Peyer's patch (tissue), 4 donors: ENCODE measurements around the gene GCN1. TPM values are rescaled to one million over a fixed set of nuclear protein-coding genes. Genes with fewer than 3 reads are reported as not detected.

Experiments
- DNase-seq, 3 donors: peaks; one replicate each; pipeline ENCODE4 v3.0.0-alpha.2; 2017 to 2019
- H3K27ac ChIP-seq, 4 donors: fragments of 200-600 bp; sonication (generic); one replicate each; pipeline ENCODE4 v1.5.1; 2016 to 2019
- H3K27me3 ChIP-seq, 2 donors: fragments of 200-600 bp; sonication (generic); one replicate each; pipeline ENCODE4 v1.5.1; 2019
- H3K36me3 ChIP-seq, 3 donors: fragments of 200-600 bp; sonication (generic); one replicate each; pipeline ENCODE4 v1.5.1; 2016 to 2019
- H3K4me1 ChIP-seq, 4 donors: fragments of 200-600 bp; sonication (generic); one replicate each; pipeline ENCODE4 v1.5.1; 2016 to 2019
- H3K4me3 ChIP-seq, 4 donors: fragments of 200-600 bp; sonication (generic); 1 replicate in 3 of 4; 2 replicates in 1 of 4; pipeline ENCODE4 v1.5.1; 2016 to 2019; ENCODE audit warnings: mild to moderate bottlenecking in 1 of 4
- H3K9me3 ChIP-seq, 4 donors: fragments of 200-600 bp; sonication (generic); one replicate each; pipeline ENCODE4 v1.5.1; 2016 to 2019; ENCODE audit warnings: mild to moderate bottlenecking in 1 of 4
- POLR2A ChIP-seq, 2 donors: fragments of 450-650 bp; IDR thresholded peaks; one replicate each; pipeline ENCODE4 v1.5.1; 2017; ENCODE audit warnings: antibody characterized with exemption in 2 of 2, mild to moderate bottlenecking in 2 of 2, moderate library complexity in 2 of 2
- total RNA-seq, 4 donors: library from RNA; depleted of rRNA; stranded (reverse); fragments of >200 nt; gene quantifications; one replicate each; pipeline ENCODE4 v1.1.0, GENCODE V29; 2016
- TF ChIP-seq, protein P1 (sequence below), 6 experiments: fragments of 450-650 bp in 4 of 6; fragments of 200-600 bp in 2 of 6; sonication (generic) in 1 of 6; IDR thresholded peaks; one replicate each; pipeline ENCODE4 v1.5.1; 2017 to 2019; ENCODE audit warnings: antibody characterized with exemption in 6 of 6, mild to moderate bottlenecking in 3 of 6, moderate library complexity in 1 of 6

GCN1 gene, protein sequence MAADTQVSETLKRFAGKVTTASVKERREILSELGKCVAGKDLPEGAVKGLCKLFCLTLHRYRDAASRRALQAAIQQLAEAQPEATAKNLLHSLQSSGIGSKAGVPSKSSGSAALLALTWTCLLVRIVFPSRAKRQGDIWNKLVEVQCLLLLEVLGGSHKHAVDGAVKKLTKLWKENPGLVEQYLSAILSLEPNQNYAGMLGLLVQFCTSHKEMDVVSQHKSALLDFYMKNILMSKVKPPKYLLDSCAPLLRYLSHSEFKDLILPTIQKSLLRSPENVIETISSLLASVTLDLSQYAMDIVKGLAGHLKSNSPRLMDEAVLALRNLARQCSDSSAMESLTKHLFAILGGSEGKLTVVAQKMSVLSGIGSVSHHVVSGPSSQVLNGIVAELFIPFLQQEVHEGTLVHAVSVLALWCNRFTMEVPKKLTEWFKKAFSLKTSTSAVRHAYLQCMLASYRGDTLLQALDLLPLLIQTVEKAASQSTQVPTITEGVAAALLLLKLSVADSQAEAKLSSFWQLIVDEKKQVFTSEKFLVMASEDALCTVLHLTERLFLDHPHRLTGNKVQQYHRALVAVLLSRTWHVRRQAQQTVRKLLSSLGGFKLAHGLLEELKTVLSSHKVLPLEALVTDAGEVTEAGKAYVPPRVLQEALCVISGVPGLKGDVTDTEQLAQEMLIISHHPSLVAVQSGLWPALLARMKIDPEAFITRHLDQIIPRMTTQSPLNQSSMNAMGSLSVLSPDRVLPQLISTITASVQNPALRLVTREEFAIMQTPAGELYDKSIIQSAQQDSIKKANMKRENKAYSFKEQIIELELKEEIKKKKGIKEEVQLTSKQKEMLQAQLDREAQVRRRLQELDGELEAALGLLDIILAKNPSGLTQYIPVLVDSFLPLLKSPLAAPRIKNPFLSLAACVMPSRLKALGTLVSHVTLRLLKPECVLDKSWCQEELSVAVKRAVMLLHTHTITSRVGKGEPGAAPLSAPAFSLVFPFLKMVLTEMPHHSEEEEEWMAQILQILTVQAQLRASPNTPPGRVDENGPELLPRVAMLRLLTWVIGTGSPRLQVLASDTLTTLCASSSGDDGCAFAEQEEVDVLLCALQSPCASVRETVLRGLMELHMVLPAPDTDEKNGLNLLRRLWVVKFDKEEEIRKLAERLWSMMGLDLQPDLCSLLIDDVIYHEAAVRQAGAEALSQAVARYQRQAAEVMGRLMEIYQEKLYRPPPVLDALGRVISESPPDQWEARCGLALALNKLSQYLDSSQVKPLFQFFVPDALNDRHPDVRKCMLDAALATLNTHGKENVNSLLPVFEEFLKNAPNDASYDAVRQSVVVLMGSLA (N-terminal part only)
- 100 to 1,000 TPM in 3 of 4 donors, 10 to 100 TPM in 1; 64.1 to 171 (median 126) TPM for total RNA-seq

DNA sequence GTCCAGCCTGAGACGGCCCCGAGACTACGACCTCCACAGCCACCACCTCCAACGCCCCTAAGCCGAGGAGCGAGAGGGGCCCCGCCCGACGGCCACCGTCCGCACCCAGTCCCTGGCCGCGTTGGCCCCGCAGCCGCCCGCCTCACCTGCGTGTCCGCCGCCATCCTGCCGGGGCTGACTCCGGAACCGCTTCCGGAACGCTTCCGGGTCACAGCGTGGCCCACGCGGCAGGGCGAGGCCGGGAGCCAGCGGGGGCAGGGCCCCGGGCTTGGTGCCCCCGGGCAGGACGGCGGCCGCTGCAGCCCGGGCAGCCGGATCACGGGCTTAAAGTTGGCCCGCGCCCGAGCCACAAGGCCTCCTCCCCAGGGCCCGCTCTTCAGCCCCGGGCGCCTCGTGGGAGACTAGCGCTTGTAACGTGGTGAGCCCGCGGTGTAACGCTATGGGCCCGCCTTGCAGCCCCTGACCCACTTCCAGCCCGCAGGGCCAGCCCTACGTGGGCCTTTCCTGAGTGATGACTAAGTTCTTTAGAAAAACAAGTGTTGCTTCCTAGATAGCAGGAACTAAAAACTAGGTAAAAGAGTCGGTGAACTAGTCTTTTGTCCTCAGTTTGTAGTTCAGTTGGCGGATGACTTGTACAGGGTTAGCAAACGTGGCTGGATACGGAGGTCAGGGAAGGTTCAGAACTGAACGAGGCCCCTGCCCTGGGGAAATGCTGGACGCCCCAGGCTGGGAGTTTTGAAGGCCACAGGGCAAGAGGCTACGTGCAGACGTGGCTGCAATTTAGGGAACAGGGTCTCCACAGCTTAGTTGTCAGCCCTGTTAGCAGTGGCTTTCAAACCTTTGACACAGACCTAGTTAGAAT is at the start of gene GCN1:
TSS of gene GCN1 (minus strand) at position 182 of the 862 bp plus-strand sequence. CDS start at position 164, 18 bp downstream.
- peak; percentile 81 to 92 (median 91) for DNase-seq
- Histone ChIP-seq H3K27ac (peak within 1 kb of the TSS; percentile 78 to 92 (median 82)), H3K4me1 (peaks cover 1 to 36% (median 7%) of the 10 kb centered on the region in 4 donors), H3K4me3 (peak within 1 kb of the TSS; percentile 71 to 98 (median 82)), H3K9me3 (no peaks in the 10 kb centered on the region), H3K27me3 (no peaks in the 10 kb centered on the region), H3K36me3 (peaks cover 0 to 40% (median 0%) of the 10 kb centered on the region in 3 donors)
- TF ChIP-seq POLR2A (IDR thresholded peaks at IDR 0.05), result peak; percentile 72 to 88
- TF ChIP-seq, protein P1, sequence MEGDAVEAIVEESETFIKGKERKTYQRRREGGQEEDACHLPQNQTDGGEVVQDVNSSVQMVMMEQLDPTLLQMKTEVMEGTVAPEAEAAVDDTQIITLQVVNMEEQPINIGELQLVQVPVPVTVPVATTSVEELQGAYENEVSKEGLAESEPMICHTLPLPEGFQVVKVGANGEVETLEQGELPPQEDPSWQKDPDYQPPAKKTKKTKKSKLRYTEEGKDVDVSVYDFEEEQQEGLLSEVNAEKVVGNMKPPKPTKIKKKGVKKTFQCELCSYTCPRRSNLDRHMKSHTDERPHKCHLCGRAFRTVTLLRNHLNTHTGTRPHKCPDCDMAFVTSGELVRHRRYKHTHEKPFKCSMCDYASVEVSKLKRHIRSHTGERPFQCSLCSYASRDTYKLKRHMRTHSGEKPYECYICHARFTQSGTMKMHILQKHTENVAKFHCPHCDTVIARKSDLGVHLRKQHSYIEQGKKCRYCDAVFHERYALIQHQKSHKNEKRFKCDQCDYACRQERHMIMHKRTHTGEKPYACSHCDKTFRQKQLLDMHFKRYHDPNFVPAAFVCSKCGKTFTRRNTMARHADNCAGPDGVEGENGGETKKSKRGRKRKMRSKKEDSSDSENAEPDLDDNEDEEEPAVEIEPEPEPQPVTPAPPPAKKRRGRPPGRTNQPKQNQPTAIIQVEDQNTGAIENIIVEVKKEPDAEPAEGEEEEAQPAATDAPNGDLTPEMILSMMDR (IDR thresholded peaks at IDR 0.05), result no peak

- Histone ChIP-seq H3K36me3 (no peaks in the 10 kb centered on the region), H3K4me3 (no peak overlapping the region), H3K4me1 (peaks cover 0 to 51% (median 0%) of the 10 kb centered on the region in 4 donors)
Observed at GRCh38 chr12:120242971-120243699, 48.6 kb upstream of the GCN1 start.

DNA sequence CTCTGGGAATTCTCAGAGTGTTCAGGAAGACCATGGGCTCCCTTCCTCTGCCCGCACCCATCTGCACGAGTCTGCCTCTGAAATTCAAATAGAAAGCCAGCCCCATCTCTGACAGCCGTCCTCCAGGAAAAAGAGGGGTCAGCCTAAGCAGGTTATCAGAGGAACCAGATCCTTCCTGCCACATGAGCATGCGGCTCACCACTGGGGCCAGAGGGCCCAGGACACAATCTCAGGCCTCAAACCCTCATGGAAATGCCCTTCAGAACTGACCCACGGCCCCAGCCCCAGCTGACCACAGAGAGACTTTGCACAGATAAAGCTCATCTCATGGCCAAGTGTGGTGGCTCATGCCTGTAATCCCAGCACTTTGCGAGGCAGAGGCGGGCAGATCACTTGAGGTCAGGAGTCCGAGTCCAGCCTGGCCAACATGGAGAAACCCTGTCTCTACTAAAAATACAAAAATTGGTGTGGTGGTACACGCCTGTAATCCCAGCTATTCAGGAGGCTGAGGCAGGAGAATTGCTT is 47.8 kb upstream of the GCN1 start:
- H3K36me3 ChIP-seq, result no peaks in the 10 kb centered on the region
- H3K27ac ChIP-seq, result peak overlapping the region in 2 of 4 donors; percentile 54 to 73
- no peak for DNase-seq
- H3K4me3 ChIP-seq, result no peak overlapping the region
- H3K4me1 ChIP-seq, result peaks cover 0 to 54% (median 0%) of the 10 kb centered on the region in 4 donors
- no peaks in the 10 kb centered on the region for H3K27me3 ChIP-seq
- no peaks in the 10 kb centered on the region for H3K9me3 ChIP-seq
- TF ChIP-seq, protein P1 (IDR thresholded peaks at IDR 0.05), result no peak
- no peak for TF ChIP-seq POLR2A (IDR thresholded peaks at IDR 0.05)

More at GRCh38 chr12:120242971-120243699, 48.6 kb upstream of the GCN1 start:
- Histone ChIP-seq H3K9me3 (no peaks in the 10 kb centered on the region), H3K27me3 (no peaks in the 10 kb centered on the region), H3K27ac (no peak overlapping the region)
- no peak for DNase-seq
- TF ChIP-seq, protein P1 (IDR thresholded peaks at IDR 0.05), result no peak
- TF ChIP-seq POLR2A (IDR thresholded peaks at IDR 0.05), result no peak

DNA sequence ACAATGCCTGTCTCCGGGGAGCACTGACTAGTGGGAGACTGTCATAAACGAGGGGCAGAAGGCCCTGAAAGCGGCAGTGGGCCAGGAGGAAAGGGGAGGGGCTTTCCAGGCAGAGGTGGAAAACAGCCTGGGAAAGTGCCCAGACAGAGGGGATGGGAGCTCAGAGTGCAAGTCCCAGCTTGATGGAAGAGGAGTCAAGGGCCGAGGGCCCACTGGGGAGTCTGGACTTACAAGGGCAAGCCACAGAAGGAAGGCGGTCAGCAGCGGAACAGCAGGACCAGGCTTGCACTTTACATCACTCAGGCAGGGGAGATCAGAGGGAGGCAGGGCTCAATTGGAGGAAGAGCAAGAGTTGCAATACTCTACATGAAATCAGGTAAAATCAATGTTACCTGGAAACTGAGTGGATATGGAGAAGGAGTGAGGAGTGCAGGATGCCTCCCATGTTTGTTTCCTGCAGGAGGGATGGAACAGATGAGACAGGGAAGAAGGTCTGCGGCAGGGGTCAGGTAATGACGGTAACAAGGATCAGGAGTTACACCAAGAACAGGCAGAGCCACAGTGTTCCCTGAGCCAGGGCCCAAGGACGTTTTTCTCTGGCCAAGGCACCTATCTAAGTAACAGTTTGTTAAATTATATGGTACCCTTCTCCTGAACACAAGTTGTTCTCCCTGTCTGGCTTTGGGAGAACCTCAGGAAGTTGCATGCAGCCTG is 47.2 kb upstream of the GCN1 start:
- Histone ChIP-seq H3K36me3 (no peaks in the 10 kb centered on the region), H3K9me3 (no peaks in the 10 kb centered on the region), H3K27ac (peak overlapping the region in 2 of 4 donors; percentile 54 to 73), H3K27me3 (no peaks in the 10 kb centered on the region), H3K4me3 (no peak overlapping the region), H3K4me1 (peaks cover 0 to 60% (median 0%) of the 10 kb centered on the region in 4 donors)
- TF ChIP-seq POLR2A (IDR thresholded peaks at IDR 0.05), result no peak
- TF ChIP-seq, protein P1 (IDR thresholded peaks at IDR 0.05), result no peak
- no peak for DNase-seq
